Measurements from ENCODE around the gene TEP1. TPM values are rescaled to one million over a fixed set of nuclear protein-coding genes. Genes with fewer than 3 reads are reported as not detected.
"Not testable (repeated sequence)": the region's sequence is repeated elsewhere in the genome, so short reads cannot be mapped to it uniquely, and the experiment has no call there.

Gene TEP1
- total RNA-seq, 1 donor from 2014 or later: 28.5 TPM

DNA sequence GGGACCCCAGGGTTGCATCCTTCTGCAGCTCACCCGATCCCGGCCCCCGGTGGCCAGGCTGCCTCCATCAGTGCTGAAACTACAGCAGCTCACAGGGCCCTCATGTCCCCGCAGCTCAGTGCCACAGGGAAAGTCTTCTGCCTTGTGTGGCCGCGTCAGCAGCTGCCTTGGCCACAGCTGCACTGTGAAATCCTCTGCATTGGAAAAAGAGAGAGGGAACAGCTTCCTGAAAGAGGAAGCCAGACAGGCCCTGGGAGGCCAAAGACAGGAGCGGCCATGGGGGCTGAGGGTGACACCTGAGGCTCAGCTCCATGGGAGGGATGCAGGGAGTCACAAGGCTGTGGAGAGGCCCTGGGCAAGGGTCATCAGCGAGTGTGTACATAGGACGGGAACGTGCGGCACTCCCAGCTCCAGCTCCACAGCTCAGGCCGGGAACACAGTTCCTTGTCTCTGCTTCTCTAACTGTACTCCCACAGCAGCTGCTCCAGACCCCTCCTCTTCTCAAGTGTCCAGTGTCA is 37.2 kb downstream of the TEP1 start:
- no peak for DNase-seq (ENCODE audit: low spot score, unreplicated experiment)
- H3K9me3 Mint-ChIP-seq (ENCODE audit: low read depth): no peaks in the 10 kb centered on the region
- no peak overlapping the region for H3K4me3 Mint-ChIP-seq (ENCODE audit: low read depth)
- TF ChIP-seq, protein P1, sequence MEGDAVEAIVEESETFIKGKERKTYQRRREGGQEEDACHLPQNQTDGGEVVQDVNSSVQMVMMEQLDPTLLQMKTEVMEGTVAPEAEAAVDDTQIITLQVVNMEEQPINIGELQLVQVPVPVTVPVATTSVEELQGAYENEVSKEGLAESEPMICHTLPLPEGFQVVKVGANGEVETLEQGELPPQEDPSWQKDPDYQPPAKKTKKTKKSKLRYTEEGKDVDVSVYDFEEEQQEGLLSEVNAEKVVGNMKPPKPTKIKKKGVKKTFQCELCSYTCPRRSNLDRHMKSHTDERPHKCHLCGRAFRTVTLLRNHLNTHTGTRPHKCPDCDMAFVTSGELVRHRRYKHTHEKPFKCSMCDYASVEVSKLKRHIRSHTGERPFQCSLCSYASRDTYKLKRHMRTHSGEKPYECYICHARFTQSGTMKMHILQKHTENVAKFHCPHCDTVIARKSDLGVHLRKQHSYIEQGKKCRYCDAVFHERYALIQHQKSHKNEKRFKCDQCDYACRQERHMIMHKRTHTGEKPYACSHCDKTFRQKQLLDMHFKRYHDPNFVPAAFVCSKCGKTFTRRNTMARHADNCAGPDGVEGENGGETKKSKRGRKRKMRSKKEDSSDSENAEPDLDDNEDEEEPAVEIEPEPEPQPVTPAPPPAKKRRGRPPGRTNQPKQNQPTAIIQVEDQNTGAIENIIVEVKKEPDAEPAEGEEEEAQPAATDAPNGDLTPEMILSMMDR (IDR thresholded peaks at IDR 0.05; ENCODE audit: unreplicated experiment): no peak
- peak overlapping the region; percentile 82 for H3K27ac Mint-ChIP-seq
- H3K27me3 Mint-ChIP-seq: no peaks in the 10 kb centered on the region
- H3K4me1 Mint-ChIP-seq (ENCODE audit: low read depth): peaks cover 20% of the 10 kb centered on the region
- peaks cover 31% of the 10 kb centered on the region for H3K36me3 Mint-ChIP-seq (ENCODE audit: insufficient read depth)

DNA sequence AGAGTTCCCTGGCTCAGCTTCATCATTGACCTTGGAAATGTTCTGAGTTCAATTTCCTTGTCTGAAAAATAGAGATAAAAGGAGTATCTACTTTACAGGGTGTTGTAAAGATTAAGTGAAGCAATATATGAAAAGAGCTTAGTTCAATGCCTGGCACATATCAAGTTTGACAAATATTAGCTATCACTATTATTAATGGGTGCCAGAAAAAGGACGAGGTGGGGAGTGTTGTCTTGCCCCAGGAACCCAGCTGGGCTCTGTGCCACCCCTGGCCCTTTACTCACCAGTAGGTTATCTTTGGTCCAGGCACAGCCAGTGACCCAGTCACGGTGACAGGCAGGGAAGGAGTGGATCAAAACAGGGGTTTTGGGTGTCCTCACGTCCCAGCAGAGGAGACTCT is 37.8 kb downstream of the TEP1 start:
- TF ChIP-seq, protein P1 (IDR thresholded peaks at IDR 0.05; ENCODE audit: unreplicated experiment): no peak
- H3K4me3 Mint-ChIP-seq (ENCODE audit: low read depth): no peak overlapping the region
- H3K27ac Mint-ChIP-seq: peak overlapping the region; percentile 80
- H3K4me1 Mint-ChIP-seq (ENCODE audit: low read depth): peaks cover 20% of the 10 kb centered on the region
- no peaks in the 10 kb centered on the region for H3K27me3 Mint-ChIP-seq
- no peaks in the 10 kb centered on the region for H3K9me3 Mint-ChIP-seq (ENCODE audit: low read depth)
- DNase-seq (ENCODE audit: low spot score, unreplicated experiment): no peak
- peaks cover 26% of the 10 kb centered on the region for H3K36me3 Mint-ChIP-seq (ENCODE audit: insufficient read depth)

DNA sequence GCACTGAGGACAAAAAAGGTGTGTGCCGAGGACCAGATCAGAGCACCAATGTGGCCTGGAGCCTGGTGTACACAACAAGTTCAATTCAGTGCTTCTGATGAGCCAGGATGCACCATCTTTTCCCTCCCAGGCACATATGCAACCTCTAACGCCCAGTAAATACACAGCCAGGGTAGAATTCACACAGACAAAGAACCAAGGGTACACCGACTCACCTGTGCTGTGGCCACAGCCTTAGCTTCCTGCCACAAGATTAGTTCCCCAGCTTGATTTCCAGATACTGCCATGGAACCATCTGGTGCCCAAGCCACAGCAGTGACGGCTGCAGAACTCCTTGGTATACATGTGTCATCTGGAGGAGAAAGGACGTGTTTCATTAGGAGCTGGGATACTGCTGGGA is 40.5 kb downstream of the TEP1 start:
- H3K4me1 Mint-ChIP-seq (ENCODE audit: low read depth): peaks cover 8% of the 10 kb centered on the region
- H3K36me3 Mint-ChIP-seq (ENCODE audit: insufficient read depth): peaks cover 29% of the 10 kb centered on the region
- TF ChIP-seq, protein P1 (IDR thresholded peaks at IDR 0.05; ENCODE audit: unreplicated experiment): no peak
- H3K27ac Mint-ChIP-seq: no peak overlapping the region
- no peaks in the 10 kb centered on the region for H3K9me3 Mint-ChIP-seq (ENCODE audit: low read depth)
- no peak overlapping the region for H3K4me3 Mint-ChIP-seq (ENCODE audit: low read depth)
- DNase-seq (ENCODE audit: low spot score, unreplicated experiment): no peak
- no peaks in the 10 kb centered on the region for H3K27me3 Mint-ChIP-seq

DNA sequence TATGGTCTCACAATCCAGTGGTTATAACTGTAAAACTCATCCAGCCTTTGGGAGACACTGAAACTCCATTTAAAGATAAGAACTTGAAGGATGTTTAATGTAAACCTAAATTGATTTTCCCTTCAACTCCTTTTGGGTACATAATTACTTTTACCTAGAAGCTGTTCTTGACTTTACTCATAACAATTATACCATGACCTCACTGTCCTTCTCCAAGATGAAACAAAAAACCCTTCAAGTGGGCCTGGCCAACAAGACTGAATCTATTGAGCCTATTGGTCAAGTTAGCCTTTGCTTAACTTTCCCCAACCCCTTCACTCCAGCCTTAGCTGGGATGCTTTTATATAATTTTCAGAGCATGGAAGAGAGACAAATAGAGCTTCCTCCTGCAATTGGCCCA is 47.4 kb downstream of the TEP1 start:
- no peaks in the 10 kb centered on the region for H3K9me3 Mint-ChIP-seq (ENCODE audit: low read depth)
- H3K4me3 Mint-ChIP-seq (ENCODE audit: low read depth): no peak overlapping the region
- H3K36me3 Mint-ChIP-seq (ENCODE audit: insufficient read depth): peaks cover 16% of the 10 kb centered on the region
- H3K4me1 Mint-ChIP-seq (ENCODE audit: low read depth): no peaks in the 10 kb centered on the region
- no peak overlapping the region for H3K27ac Mint-ChIP-seq
- TF ChIP-seq, protein P1 (IDR thresholded peaks at IDR 0.05; ENCODE audit: unreplicated experiment): no peak
- DNase-seq (ENCODE audit: low spot score, unreplicated experiment): no peak
- no peaks in the 10 kb centered on the region for H3K27me3 Mint-ChIP-seq

DNA sequence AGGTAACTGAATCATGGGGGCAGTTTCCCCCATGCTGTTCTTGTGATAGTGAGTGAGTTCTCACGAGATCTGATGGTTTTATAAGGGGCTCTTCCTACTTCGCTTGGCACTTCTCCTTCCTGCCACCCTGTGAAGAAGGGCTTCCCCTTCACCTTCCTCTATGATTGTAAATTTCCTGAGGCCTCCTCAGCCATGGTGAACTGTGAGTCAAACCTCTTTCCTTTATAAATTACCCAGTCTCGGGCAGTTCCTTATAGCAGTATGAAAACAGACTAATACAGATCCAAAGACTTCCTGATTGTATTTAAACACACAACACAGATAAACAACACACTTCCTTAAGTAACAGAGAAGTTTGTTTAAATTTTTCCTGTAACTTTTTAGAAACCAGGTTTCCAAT is 54.8 kb downstream of the TEP1 start:
- Mint-ChIP-seq H3K36me3 (ENCODE audit: insufficient read depth) (peaks cover 18% of the 10 kb centered on the region), H3K27ac (peak overlapping the region; percentile 76)
- H3K4me3 Mint-ChIP-seq (ENCODE audit: low read depth); DNase-seq (ENCODE audit: low spot score, unreplicated experiment); H3K4me1 Mint-ChIP-seq (ENCODE audit: low read depth); H3K27me3 Mint-ChIP-seq; H3K9me3 Mint-ChIP-seq (ENCODE audit: low read depth): not testable (repeated sequence)

DNA sequence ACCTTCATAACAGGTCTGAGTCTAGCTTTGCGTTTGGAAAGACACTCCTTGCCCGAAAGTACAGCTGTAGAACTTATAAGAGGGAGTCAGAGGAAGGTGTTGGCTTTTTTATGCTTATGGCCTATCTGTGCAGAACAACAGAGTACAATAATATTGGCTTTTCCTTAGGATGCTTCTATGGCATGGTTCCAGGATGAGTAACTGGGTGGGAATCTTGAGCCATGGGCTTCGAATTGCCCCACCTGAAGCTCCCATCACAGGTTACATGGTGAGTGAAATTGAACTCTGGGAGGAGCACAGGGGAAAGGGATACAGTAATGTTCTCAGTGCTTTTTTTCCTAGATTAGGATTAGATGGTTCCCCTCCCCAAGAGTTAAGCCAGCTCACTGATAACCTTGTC is 56.9 kb downstream of the TEP1 start:
- Mint-ChIP-seq H3K27me3 (no peaks in the 10 kb centered on the region), H3K4me3 (ENCODE audit: low read depth) (no peak overlapping the region), H3K4me1 (ENCODE audit: low read depth) (no peaks in the 10 kb centered on the region), H3K27ac (no peak overlapping the region), H3K9me3 (ENCODE audit: low read depth) (no peaks in the 10 kb centered on the region), H3K36me3 (ENCODE audit: insufficient read depth) (peaks cover 24% of the 10 kb centered on the region)
- DNase-seq (ENCODE audit: low spot score, unreplicated experiment): no peak
- TF ChIP-seq, protein P1 (IDR thresholded peaks at IDR 0.05; ENCODE audit: unreplicated experiment): no peak
